ENCODE measurements around the gene CLTCL1. TPM values are rescaled to one million over a fixed set of nuclear protein-coding genes. Genes with fewer than 3 reads are reported as not detected.
"Not testable (repeated sequence)": the region's sequence is repeated elsewhere in the genome, so short reads cannot be mapped to it uniquely, and the experiment has no call there.

Gene CLTCL1
- total RNA-seq, 1 donor from 2014 or later: 6.8 TPM

DNA sequence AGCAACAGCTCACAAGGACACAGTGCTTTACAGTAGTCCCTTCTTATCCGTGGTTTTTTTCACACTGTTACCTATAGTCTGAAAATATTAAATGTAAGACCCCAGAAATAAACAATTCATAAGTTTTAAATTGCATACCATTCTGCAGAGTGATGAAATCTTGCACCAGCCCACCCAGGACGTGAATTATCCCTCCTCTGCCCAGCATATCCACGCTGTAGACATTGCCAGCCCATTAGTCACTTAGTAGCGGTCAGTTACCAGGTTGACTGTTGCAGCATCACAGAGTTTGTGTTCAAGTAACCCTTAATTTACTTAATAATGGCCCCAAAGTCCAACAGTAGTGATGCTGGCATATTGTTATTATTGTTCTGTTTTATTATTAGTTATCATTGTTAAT is 3.6 kb downstream of the CLTCL1 start:
- H3K4me1 ChIP-seq: peaks cover 14% of the 10 kb centered on the region
- H3K4me3 ChIP-seq: no peak overlapping the region

DNA sequence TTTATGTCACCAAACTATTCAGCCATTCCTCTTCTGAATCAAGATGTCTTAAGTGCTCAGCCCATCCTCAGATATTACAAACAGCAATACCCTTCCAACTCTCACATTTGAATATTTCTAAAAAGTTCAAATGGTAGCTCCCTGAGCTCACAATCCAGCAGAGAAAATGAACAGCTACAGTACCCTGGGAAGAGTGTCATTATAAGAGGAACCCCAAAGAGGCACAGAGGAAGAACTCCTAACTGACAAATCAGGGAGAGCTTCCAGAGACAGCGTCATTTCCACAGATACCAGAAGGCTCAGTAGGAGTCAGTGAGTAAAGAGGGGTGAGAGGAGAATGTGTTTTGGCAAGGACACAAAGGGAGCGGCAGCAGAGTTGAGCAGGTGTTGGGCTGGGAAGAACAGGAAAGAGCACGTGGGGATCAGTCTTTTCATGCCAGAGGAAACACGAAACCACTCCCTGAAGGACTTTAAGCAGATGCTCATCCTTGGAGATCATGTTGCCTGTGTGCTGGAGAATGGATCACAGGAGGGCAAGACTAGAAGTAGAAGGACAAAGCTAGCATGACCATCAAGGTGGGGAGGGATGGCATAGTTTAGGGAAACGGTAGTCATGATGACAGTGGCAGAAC is 4.3 kb downstream of the CLTCL1 start:
- Histone ChIP-seq H3K4me1 (peaks cover 8% of the 10 kb centered on the region), H3K36me3 (no peaks in the 10 kb centered on the region), H3K4me3 (no peak overlapping the region), H3K27ac (no peak overlapping the region), H3K9me3 (no peaks in the 10 kb centered on the region), H3K27me3 (ENCODE audit: low read depth) (no peaks in the 10 kb centered on the region)
- DNase-seq (no peak), ATAC-seq (no peak)
- TF ChIP-seq, protein P1, sequence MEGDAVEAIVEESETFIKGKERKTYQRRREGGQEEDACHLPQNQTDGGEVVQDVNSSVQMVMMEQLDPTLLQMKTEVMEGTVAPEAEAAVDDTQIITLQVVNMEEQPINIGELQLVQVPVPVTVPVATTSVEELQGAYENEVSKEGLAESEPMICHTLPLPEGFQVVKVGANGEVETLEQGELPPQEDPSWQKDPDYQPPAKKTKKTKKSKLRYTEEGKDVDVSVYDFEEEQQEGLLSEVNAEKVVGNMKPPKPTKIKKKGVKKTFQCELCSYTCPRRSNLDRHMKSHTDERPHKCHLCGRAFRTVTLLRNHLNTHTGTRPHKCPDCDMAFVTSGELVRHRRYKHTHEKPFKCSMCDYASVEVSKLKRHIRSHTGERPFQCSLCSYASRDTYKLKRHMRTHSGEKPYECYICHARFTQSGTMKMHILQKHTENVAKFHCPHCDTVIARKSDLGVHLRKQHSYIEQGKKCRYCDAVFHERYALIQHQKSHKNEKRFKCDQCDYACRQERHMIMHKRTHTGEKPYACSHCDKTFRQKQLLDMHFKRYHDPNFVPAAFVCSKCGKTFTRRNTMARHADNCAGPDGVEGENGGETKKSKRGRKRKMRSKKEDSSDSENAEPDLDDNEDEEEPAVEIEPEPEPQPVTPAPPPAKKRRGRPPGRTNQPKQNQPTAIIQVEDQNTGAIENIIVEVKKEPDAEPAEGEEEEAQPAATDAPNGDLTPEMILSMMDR (IDR thresholded peaks at IDR 0.05): no peak
- intact Hi-C loops (cut with DNase I): no loop called here

More for the DNA sequence above, 3.6 kb downstream of the CLTCL1 start:
- Histone ChIP-seq H3K27me3 (ENCODE audit: low read depth) (no peaks in the 10 kb centered on the region), H3K27ac (no peak overlapping the region), H3K36me3 (no peaks in the 10 kb centered on the region), H3K9me3 (no peaks in the 10 kb centered on the region)
- no peak for ATAC-seq
- intact Hi-C loops (cut with DNase I): no loop called here
- DNase-seq: no peak
- TF ChIP-seq, protein P1 (IDR thresholded peaks at IDR 0.05): no peak

DNA sequence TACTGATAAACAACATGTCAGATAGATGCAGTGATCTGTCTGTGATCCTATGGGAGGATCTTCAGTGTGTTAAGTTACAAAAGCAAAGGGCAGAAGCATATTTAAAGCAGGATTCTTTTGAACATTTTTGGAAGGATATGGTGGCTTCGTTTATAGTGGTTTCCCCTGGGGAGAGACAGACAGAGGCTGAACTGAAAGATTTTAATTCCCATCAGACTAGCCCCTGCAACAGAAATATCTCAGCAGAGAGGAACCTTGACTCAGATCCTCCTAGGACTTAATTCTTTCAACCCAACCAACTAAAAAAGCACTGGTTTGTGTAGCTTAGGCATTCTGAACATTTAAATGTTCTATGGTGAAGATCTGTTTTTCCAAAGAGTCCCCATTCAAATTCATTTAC is 5.7 kb downstream of the CLTCL1 start:
- H3K27ac ChIP-seq: no peak overlapping the region
- no peak for ATAC-seq
- TF ChIP-seq, protein P1 (IDR thresholded peaks at IDR 0.05): no peak
- no peak for DNase-seq
- no peaks in the 10 kb centered on the region for H3K27me3 ChIP-seq (ENCODE audit: low read depth)
- intact Hi-C loops (cut with DNase I): no loop called here
- H3K4me3 ChIP-seq: no peak overlapping the region
- H3K9me3 ChIP-seq: no peaks in the 10 kb centered on the region
- H3K36me3 ChIP-seq: no peaks in the 10 kb centered on the region
- peaks cover 6% of the 10 kb centered on the region for H3K4me1 ChIP-seq

DNA sequence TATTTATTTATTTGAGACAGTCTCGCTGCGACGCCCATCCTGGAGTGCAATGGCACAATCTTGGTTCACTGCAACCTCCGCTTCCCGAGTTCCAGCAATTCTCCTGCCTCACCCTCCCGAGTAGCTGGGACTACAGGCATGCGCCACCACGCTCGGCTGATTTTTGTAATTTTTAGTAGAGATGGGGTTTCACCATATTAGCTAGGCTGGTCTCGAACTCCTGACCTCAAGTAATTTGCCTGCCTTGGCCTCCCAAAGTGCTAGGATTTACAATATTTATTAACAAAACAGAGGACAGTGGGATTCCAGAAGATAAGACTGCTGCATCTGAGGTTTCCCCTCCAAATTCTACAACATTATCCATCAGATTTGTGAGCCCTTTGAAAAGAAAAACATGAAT is 12.4 kb downstream of the CLTCL1 start:
- ATAC-seq; H3K9me3 ChIP-seq; H3K27me3 ChIP-seq (ENCODE audit: low read depth); H3K27ac ChIP-seq; H3K4me1 ChIP-seq; H3K36me3 ChIP-seq; intact Hi-C loops (cut with DNase I); H3K4me3 ChIP-seq; DNase-seq: not testable (repeated sequence)

DNA sequence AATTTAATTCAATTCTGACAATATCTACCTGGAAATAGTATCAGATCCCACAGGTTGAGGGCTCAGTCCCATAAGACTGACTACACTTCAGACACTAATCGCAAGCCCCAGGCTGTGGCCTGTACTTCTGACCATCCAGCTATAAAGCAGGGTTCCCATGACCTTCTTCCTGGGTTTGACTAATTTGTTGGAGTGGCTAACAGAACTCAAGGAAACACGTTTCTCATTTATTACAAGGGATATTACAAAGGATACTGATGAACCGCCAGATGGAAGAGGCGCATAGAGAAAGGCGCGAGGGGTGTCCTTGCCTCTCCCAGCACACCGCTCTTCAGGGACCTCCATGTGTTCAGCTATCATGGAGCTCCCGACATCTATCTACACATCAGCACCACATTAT is 13.7 kb downstream of the CLTCL1 start:
- intact Hi-C loops (cut with DNase I): no loop called here
- Histone ChIP-seq H3K4me3 (no peak overlapping the region), H3K27me3 (ENCODE audit: low read depth) (no peaks in the 10 kb centered on the region), H3K27ac (no peak overlapping the region), H3K9me3 (no peaks in the 10 kb centered on the region), H3K36me3 (no peaks in the 10 kb centered on the region), H3K4me1 (no peaks in the 10 kb centered on the region)
- ATAC-seq (no peak), DNase-seq (no peak)
- TF ChIP-seq, protein P1 (IDR thresholded peaks at IDR 0.05): no peak

DNA sequence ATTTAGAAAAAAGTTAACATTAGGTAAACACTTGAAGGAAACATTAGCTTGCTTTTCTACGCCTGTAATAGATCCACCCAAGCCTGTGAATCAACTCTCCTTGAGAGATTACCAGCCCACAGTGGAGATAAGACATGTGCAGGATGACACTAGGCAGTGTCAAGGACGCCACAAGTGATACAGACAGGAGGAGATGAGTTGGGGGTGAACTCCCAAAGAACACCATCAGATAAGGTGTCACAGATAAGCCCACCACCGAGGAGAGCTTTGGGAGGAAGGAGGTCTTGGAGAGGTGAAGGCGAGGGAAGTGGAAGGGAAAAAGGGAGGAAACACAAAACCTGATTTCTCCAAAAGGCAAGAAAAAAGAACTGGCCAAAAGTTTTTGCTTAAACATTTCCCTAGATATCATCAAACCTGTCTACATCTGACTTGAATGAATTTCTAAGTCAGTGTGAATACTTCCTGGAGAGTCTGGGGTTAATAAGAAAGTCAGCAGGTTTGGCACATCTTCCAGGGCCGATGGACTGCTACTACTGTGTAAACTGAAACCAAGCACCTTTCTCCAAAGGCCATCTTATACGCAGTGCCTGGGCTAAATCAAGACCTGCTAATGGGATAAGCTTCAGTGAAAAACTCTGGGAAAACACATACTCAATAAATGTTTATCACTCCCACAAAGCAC is 15.5 kb downstream of the CLTCL1 start:
- Histone ChIP-seq H3K27me3 (ENCODE audit: low read depth) (no peaks in the 10 kb centered on the region), H3K27ac (no peak overlapping the region), H3K4me3 (no peak overlapping the region), H3K36me3 (no peaks in the 10 kb centered on the region), H3K9me3 (no peaks in the 10 kb centered on the region), H3K4me1 (no peaks in the 10 kb centered on the region)
- intact Hi-C loops (cut with DNase I): no loop called here
- TF ChIP-seq, protein P1 (IDR thresholded peaks at IDR 0.05): no peak
- DNase-seq: no peak
- no peak for ATAC-seq
